Measurements from ENCODE around the gene RPS6KA4.
A peak's percentile ranks its signal among the peaks of the same experiment; 100 is the strongest.
"Not testable (repeated sequence)": the region's sequence is repeated elsewhere in the genome, so short reads cannot be mapped to it uniquely, and the experiment has no call there.

Gene RPS6KA4

GRCh38 chr11:64358907-64359711 is at the start of gene RPS6KA4:
Gene RPS6KA4 (plus strand): TSS chr11:64359162. CDS start chr11:64359236, 74 bp downstream.
- no peak for DNase-seq (ENCODE audit: low read depth)

GRCh38 chr11:64312947-64313346 is 46.0 kb upstream of the RPS6KA4 start:
- DNase-seq (ENCODE audit: low read depth) = no peak

- no peak for DNase-seq (ENCODE audit: low read depth)
These were observed 45.3 kb upstream of the RPS6KA4 start for GRCh38 chr11:64313491-64314145.

DNA sequence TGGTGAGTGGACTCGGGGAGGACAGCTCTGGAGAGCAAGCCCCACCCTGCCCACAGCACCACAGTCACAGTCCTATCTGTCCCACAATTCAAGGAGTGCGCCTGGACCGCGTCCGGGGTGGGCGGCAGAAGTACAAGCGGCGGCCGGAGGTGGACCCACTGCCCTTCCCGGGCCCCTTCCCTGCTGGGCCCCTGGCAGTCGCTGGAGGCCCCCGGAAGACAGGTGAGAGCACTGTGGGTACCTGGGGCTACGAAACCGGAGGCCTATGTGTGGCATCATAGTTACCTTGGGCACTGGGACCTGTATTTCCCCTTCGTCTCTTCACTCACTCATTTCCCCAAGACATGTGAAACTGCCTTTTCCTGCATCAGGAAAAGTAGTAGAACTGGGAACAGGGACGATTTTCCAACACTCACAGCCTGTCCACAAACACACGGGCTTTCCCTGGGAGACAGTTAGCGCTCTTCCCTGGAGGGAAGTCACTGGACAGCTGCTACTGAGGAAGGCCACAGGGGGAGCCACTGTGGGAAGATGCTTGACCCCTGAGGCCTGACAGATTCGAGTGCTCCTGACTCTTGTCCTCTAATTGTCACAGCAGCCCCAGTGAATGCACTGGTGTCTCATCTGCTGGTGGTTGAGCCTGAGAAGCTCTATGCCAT is 44.7 kb upstream of the RPS6KA4 start:
- no peak for DNase-seq (ENCODE audit: low read depth)

GRCh38 chr11:64314805-64315561 is 44.0 kb upstream of the RPS6KA4 start:
- DNase-seq (ENCODE audit: low read depth) = no peak

GRCh38 chr11:64315667-64316526 is 43.1 kb upstream of the RPS6KA4 start:
- not testable (repeated sequence) for DNase-seq (ENCODE audit: low read depth)

DNA sequence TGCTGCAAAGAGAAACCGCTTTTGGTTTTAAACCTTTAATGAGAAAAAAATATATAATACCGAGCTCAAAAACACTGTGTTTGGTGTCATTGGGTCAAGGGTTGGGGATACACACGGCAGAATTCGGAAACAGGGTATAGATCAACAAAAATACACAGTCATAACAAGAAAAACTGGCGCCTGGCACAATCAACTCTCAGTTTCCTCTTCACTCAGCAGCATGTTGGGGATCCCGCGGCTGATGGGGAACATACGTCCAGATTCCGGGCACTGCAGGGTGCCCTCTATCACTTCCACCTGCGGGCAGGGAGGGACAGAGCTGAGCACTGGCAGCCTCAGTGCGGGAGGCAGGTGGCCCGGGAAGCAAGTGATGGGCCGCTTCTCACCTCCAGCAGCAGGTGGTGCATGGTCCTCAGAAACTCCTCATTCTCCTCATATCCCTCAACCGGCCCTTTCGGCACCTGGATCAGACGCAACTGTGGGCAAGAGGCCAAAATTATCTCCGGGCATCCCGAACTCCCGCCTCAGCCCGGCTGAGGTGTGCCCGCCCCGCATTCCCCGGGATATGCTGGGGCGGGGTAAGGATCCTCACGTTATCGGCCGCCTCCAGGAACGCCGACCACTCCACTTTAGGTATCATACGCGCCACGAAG is 42.2 kb upstream of the RPS6KA4 start:
- no peak for DNase-seq (ENCODE audit: low read depth)

GRCh38 chr11:64317325-64317960 is 41.5 kb upstream of the RPS6KA4 start, which contains the start of gene TRMT112:
Gene TRMT112 (minus strand): TSS chr11:64317559. CDS start chr11:64317526, 33 bp downstream.
- DNase-seq (ENCODE audit: low read depth) = peak; percentile 93

- DNase-seq (ENCODE audit: low read depth) = peak; percentile 84
These were observed 40.8 kb upstream of the RPS6KA4 start, which contains the start of gene PRDX5 for GRCh38 chr11:64317961-64318765. Gene PRDX5 (plus strand): TSS chr11:64318121. CDS start chr11:64318216, 95 bp downstream.

DNA sequence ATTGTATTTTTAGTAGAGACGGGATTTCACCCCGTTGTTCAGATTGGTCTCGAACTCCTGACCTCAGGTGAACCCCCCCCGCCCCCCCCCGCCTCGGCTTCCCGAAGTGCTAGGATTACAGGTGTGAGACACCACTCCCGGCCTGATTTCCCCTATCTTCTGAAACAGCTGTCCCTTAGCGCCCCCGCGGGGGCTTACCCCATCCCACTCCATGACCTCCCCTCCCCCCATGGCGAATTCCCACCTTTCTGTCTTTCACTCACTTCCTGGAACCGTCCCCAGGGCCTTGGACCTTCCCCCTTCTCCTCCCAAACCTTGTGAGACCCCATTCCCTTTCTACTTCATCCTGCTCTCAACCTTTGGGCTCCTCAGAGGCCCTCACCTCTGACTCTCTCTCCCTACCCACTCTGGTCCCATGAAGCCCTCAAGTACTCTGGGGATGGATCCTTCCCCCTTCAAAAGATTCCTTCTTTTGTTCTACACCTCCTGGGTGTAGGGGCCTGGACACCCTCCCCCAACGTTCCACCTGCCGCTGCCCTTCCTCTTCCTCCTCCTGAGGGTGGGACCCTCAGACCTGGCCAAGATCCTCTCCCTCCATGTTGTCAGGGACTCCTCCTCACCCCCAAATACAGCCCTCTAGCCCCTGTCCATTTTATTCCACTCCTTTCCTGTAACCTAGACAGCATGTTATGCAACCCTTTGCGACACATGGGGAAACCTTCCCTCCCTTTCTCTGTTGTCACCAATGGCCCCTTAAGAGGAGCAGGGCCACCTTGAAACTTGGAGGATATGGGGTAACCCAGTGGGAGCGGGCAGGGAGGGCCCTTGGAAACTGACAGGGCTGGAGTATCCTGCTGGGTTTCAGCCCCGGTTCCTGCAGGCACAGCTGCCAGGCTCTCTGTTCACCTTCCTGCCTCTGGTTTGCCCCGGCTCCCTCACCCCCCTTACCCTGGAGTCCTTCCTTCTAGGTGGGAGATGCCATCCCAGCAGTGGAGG is 39.9 kb upstream of the RPS6KA4 start:
- no peak for DNase-seq (ENCODE audit: low read depth)

GRCh38 chr11:64320556-64320955 is 38.4 kb upstream of the RPS6KA4 start:
- no peak for DNase-seq (ENCODE audit: low read depth)

- no peak for DNase-seq (ENCODE audit: low read depth)
These were observed 37.9 kb upstream of the RPS6KA4 start for GRCh38 chr11:64321026-64321425.

DNA sequence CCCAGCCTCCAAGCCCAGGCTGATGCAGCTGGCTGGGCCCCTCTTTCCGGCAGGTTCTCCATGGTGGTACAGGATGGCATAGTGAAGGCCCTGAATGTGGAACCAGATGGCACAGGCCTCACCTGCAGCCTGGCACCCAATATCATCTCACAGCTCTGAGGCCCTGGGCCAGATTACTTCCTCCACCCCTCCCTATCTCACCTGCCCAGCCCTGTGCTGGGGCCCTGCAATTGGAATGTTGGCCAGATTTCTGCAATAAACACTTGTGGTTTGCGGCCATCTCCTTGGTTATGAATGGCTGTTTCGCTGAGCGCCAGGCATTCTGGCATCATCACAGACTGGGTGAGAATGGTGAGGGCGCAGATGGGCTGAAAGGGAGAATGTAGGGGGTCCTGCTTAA is 37.4 kb upstream of the RPS6KA4 start:
- no peak for DNase-seq (ENCODE audit: low read depth)

DNA sequence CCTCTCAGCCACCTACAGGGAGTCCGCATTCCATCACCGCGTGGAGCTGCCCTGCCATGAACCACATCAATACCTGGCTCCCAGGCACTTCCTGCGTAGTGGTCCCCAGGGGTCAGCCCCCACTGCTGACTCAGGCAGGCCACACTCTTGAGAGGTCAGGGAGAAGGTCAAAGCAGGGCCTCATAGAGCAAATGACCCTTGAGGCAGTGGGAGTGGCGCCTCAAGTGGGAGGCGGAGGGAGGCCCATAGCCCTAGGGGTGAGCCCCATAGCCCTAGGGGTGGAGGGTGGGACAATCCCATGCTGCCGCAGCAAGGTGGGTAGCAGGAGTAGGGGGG is 36.1 kb upstream of the RPS6KA4 start:
- no peak for DNase-seq (ENCODE audit: low read depth)

DNA sequence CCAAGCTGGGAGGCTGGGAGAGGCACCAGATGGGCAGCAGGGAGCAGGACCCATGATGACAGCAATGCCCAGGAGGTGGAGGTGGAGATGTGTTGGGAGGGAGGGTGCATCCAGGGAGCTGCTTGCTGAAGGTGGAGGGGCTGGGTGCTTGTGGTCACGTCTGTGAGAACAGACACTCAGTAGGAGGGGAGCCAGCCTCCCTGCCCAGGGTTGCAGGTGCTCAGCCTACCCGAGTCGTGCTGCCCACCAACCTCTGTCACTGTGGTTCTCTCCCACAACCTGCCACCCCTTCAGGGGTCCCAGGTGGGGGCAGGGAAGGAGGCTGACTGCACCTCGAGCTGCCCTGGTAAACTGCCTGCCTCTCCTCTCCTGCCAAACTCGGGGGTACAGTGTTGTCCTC is 35.6 kb upstream of the RPS6KA4 start:
- DNase-seq (ENCODE audit: low read depth) = no peak

DNA sequence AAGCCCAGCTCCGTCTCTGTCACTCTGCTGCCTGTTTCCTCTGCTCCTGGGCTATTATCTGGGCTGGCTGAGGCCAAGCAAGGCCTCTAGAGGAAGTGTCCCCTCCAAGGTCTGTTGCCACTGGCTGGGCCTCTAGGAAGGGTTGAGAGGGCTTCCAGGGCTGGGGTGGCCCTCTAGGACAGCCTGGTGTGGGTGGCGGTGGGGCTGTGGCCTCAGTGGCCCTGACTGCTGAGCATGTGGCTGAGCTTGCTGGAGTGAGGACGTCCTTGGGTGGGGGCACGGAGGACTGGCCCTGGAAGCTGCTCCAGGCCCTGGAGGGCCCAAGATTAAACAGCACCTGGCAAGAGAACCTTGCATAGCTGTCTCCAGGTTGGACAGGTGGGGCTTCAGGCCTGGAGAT is 35.0 kb upstream of the RPS6KA4 start:
- not testable (repeated sequence) for DNase-seq (ENCODE audit: low read depth)

- DNase-seq (ENCODE audit: low read depth) = no peak
These were observed 34.1 kb upstream of the RPS6KA4 start for GRCh38 chr11:64324692-64325469.

All from stimulated activated CD8-positive, alpha-beta memory T cell treated with anti-CD3 and anti-CD28 coated beads, Interleukin-7, amount 100 ng/mL, for 24 hours (primary cell).